ENCODE data around the gene MTCH2. TPM values are rescaled to one million over a fixed set of nuclear protein-coding genes. Genes with fewer than 3 reads are reported as not detected.

Gene MTCH2
- total RNA-seq, 1 experiment from 2014 or later = 176 TPM

- Mint-ChIP-seq H3K4me1 (0 out of 4 replicates have a peak, but pooled peaks cover 0 to 3% of the 10 kb centered on the region in 2 experiments), H3K4me3 (no peak overlapping the region), H3K9me3 (peaks cover 12 to 15% of the 10 kb centered on the region in 2 experiments; a peak in 4 of 5 replicates), H3K27me3 (ENCODE audit: low read depth) (no peaks in the 10 kb centered on the region; the same call in 1 of the 2 replicates), H3K36me3 (ENCODE audit: insufficient read depth in 1 of 3, low read depth in 3 of 3) (peaks cover 0 to 15% (median 9%) of the 10 kb centered on the region in 3 experiments; a peak in 4 of 7 replicates), H3K27ac (no peak overlapping the region)
- no peak overlapping the region for H2BK120ac ChIP-seq (ENCODE audit: low read depth, low read length, poor library complexity, severe bottlenecking)
- H3K9ac ChIP-seq (ENCODE audit: extremely low read depth, insufficient read length, low read length) = no peak overlapping the region
- no peak overlapping the region for H3T11ph ChIP-seq (ENCODE audit: low read length)
- H3K27ac ChIP-seq (ENCODE audit: insufficient read length, low read depth, low read length) = no peak overlapping the region
- H4K91ac ChIP-seq (ENCODE audit: insufficient read length, low read depth, low read length) = no peak overlapping the region
- H3K9me3 ChIP-seq (ENCODE audit: control insufficient read depth, low read depth, low read length) = peaks cover 8% of the 10 kb centered on the region
- no peak overlapping the region for H2BK15ac ChIP-seq (ENCODE audit: low read depth, low read length)
- no CpG with 5 or more reads among the region's 3 CpGs for WGBS (ENCODE audit: extremely low coverage, insufficient read length, low lambda C conversion rate)
- no peak overlapping the region for H3K14ac ChIP-seq (ENCODE audit: insufficient read depth, low read length)
- H4K20me1 ChIP-seq (ENCODE audit: control insufficient read depth, insufficient read depth, insufficient read length) = no peaks in the 10 kb centered on the region
- no peak overlapping the region for H3K4me2 ChIP-seq (ENCODE audit: insufficient read depth, insufficient read length, low read length)
- no peaks in the 10 kb centered on the region for H3K79me2 ChIP-seq (ENCODE audit: insufficient read depth, low read length)
- H3K27me3 ChIP-seq (ENCODE audit: insufficient read depth, low read length) = no peaks in the 10 kb centered on the region
- no peak overlapping the region for H2BK20ac ChIP-seq (ENCODE audit: low read depth, low read length, poor library complexity, severe bottlenecking)
- no peaks in the 10 kb centered on the region for H3K79me1 ChIP-seq (ENCODE audit: insufficient read depth, low read depth, low read length, poor library complexity, severe bottlenecking)
- no peak overlapping the region for H2AFZ ChIP-seq (ENCODE audit: low read length)
- no peak overlapping the region for H4K8ac ChIP-seq (replicated peaks; ENCODE audit: insufficient read length, low read depth, low read length)
- H3K4me1 ChIP-seq (ENCODE audit: insufficient read depth, low read length) = no peaks in the 10 kb centered on the region
- no peak overlapping the region for H2BK12ac ChIP-seq (ENCODE audit: insufficient read length, low read depth, low read length)
- H4K5ac ChIP-seq (ENCODE audit: insufficient read length, low read depth, low read length) = no peak overlapping the region
- H2BK5ac ChIP-seq (ENCODE audit: insufficient read length, low read length) = no peak overlapping the region
- no peak overlapping the region for H3K4ac ChIP-seq (ENCODE audit: low read depth, low read length)
- TF ChIP-seq, protein P1, sequence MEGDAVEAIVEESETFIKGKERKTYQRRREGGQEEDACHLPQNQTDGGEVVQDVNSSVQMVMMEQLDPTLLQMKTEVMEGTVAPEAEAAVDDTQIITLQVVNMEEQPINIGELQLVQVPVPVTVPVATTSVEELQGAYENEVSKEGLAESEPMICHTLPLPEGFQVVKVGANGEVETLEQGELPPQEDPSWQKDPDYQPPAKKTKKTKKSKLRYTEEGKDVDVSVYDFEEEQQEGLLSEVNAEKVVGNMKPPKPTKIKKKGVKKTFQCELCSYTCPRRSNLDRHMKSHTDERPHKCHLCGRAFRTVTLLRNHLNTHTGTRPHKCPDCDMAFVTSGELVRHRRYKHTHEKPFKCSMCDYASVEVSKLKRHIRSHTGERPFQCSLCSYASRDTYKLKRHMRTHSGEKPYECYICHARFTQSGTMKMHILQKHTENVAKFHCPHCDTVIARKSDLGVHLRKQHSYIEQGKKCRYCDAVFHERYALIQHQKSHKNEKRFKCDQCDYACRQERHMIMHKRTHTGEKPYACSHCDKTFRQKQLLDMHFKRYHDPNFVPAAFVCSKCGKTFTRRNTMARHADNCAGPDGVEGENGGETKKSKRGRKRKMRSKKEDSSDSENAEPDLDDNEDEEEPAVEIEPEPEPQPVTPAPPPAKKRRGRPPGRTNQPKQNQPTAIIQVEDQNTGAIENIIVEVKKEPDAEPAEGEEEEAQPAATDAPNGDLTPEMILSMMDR (conservative IDR thresholded peaks at IDR 0.05) = no peak
- no peak overlapping the region for H3K56ac ChIP-seq (ENCODE audit: insufficient read length, low read depth, low read length)
- H2AK5ac ChIP-seq (ENCODE audit: insufficient read length, low read length) = no peak overlapping the region
- H3K23me2 ChIP-seq (ENCODE audit: insufficient read length, low read depth, low read length, poor library complexity, severe bottlenecking) = no peaks in the 10 kb centered on the region
- DNase-seq = no peak
- H3K18ac ChIP-seq (ENCODE audit: insufficient read length, low read depth, low read length) = no peak overlapping the region
- no peak overlapping the region for H3K23ac ChIP-seq (ENCODE audit: insufficient read length, low read depth, low read length)
Observed at GRCh38 chr11:47649276-47649675, 6.9 kb upstream of the MTCH2 start.
